CD4-positive, alpha-beta memory T cell (primary cell): ENCODE measurements around the gene PXMP4. TPM values are rescaled to one million over a fixed set of nuclear protein-coding genes. Genes with fewer than 3 reads are reported as not detected.

Experiments
- CTCF ChIA-PET: fragments of 350-600 bp; sonication (Branson Sonifier 250); formaldehyde crosslinking; loops from one replicate; lab custom pipeline; 2021; ENCODE audit warnings: inconsistent platforms; ENCODE audit not compliant: partially characterized antibody; lab: Charles Lee
- POLR2A ChIA-PET: fragments of 350-600 bp; sonication (Branson Sonifier 250); formaldehyde crosslinking; loops from one replicate; lab custom pipeline; 2021; ENCODE audit not compliant: partially characterized antibody; lab: Charles Lee
- DNase-seq, 5 donors: peaks; one replicate each; pipeline versions ENCODE4 v3.0.0 to v3.0.0-alpha.2; 2020 to 2022; ENCODE audit warnings: mixed read lengths in 1 of 5
- H3K27ac ChIP-seq: one replicate; pipeline ENCODE4 v1.7.0; 2013; ENCODE audit warnings: low read depth, low read length
- H3K27me3 ChIP-seq: 2 replicates; pipeline ENCODE4 v1.7.0; 2013; ENCODE audit warnings: mild to moderate bottlenecking, low read length, moderate library complexity; ENCODE audit not compliant: insufficient read depth
- H3K36me3 ChIP-seq: 2 replicates; pipeline ENCODE4 v1.7.0; 2013; ENCODE audit warnings: mild to moderate bottlenecking, low read length, moderate library complexity; ENCODE audit not compliant: insufficient read depth
- H3K4me1 ChIP-seq: 2 replicates; pipeline ENCODE4 v1.7.0; 2013; ENCODE audit warnings: mild to moderate bottlenecking, low read length, moderate library complexity; ENCODE audit not compliant: insufficient read depth
- H3K4me3 ChIP-seq, 2 donors: one replicate each; pipeline ENCODE4 v1.7.0; 2013; ENCODE audit warnings: low read length in 2 of 2, mild to moderate bottlenecking in 1 of 2
- H3K9me3 ChIP-seq, 2 donors: one replicate each; pipeline ENCODE4 v1.7.0; 2013; ENCODE audit warnings: low read length in 2 of 2, control low read depth in 1 of 2; ENCODE audit not compliant: control insufficient read depth in 1 of 2
- H3K27ac Mint-ChIP-seq, 7 donors: one replicate each; pipeline ENCODE4 v1.8.0; 2020 to 2021; ENCODE audit warnings: mixed read lengths in 7 of 7, mild to moderate bottlenecking in 6 of 7, inconsistent platforms in 3 of 7, moderate library complexity in 3 of 7
- H3K27me3 Mint-ChIP-seq, 2 donors: one replicate each; pipeline ENCODE4 v1.8.0; 2020 to 2021; ENCODE audit warnings: mixed read lengths in 2 of 2
- H3K36me3 Mint-ChIP-seq, 2 donors: one replicate each; pipeline ENCODE4 v1.8.0; 2020 to 2021; ENCODE audit warnings: mixed read lengths in 2 of 2, inconsistent platforms in 1 of 2, mild to moderate bottlenecking in 1 of 2
- H3K4me1 Mint-ChIP-seq, 4 donors: one replicate each; pipeline ENCODE4 v1.8.0; 2020 to 2021; ENCODE audit warnings: mixed read lengths in 4 of 4, mild to moderate bottlenecking in 1 of 4
- H3K4me3 Mint-ChIP-seq, 8 donors: one replicate each; pipeline ENCODE4 v1.8.0; 2020 to 2021; ENCODE audit warnings: mixed read lengths in 8 of 8, mild to moderate bottlenecking in 7 of 8, moderate library complexity in 6 of 8, inconsistent platforms in 3 of 8
- H3K9me3 Mint-ChIP-seq, 8 donors: one replicate each; pipeline ENCODE4 v1.8.0; 2020 to 2021; ENCODE audit warnings: mixed read lengths in 8 of 8, mild to moderate bottlenecking in 5 of 8, inconsistent platforms in 3 of 8, moderate library complexity in 1 of 8
- intact Hi-C: fragments of 100-400 bp; cut with micrococcal nuclease; formaldehyde crosslinking; loops from one replicate; pipeline ENCODE4 v1.15.1; 2023
- polyA plus RNA-seq, 2 donors: library from polyadenylated mRNA; unstranded; fragments of 300-500 nt; fragmentation: Illumina TruSeq; gene quantifications; one replicate each; pipeline ENCODE4 v1.2.3, GENCODE V29; 2021
- total RNA-seq, 2 experiments: library from RNA; stranded (reverse); gene quantifications; one replicate each; pipeline ENCODE4 v1.2.3, GENCODE V29; 2021

PXMP4 gene
- total and polyA plus RNA-seq, 4 experiments from 2014 or later, result 6.3 to 16.4 (median 16.0) TPM

GRCh38 chr20:33688938-33689424 lies 31.1 kb downstream of the PXMP4 start:
- Histone ChIP-seq H3K9me3 (no peaks in the 10 kb centered on the region), H3K27me3 (no peaks in the 10 kb centered on the region), H3K4me3 (no peak overlapping the region), H3K27ac (no peak overlapping the region), H3K4me1 (peaks cover 40% of the 10 kb centered on the region), H3K36me3 (no peaks in the 10 kb centered on the region)
- Mint-ChIP-seq H3K4me3 (peak overlapping the region in 3 of 8 donors; percentile 7 to 71 (median 11)), H3K4me1 (peaks cover 22 to 54% (median 39%) of the 10 kb centered on the region in 4 donors), H3K27ac (peak overlapping the region; percentile 6 to 90 (median 79)), H3K36me3 (no peaks in the 10 kb centered on the region), H3K9me3 (no peaks in the 10 kb centered on the region), H3K27me3 (no peaks in the 10 kb centered on the region)
- intact Hi-C loops, result no loop called here
- POLR2A ChIA-PET, result interaction anchor here (0.9 to 4.3 kb wide), 5 partner anchors 10 to 43 kb away, joined by 3 to 21 read pairs (median 8); partner anchors contain the start of gene PXMP4
- no peak for DNase-seq
- CTCF ChIA-PET, result interaction anchor here (2.8 kb wide), 1 partner anchor 21 kb away, joined by 11 read pairs; no protein-coding TSS in a partner anchor

GRCh38 chr20:33687993-33688937 lies 31.8 kb downstream of the PXMP4 start:
- H3K4me3 ChIP-seq, result no peak overlapping the region
- no peaks in the 10 kb centered on the region for H3K36me3 Mint-ChIP-seq
- no peaks in the 10 kb centered on the region for H3K27me3 Mint-ChIP-seq
- H3K9me3 Mint-ChIP-seq, result no peaks in the 10 kb centered on the region
- H3K4me1 ChIP-seq, result peaks cover 40% of the 10 kb centered on the region
- H3K9me3 ChIP-seq, result no peaks in the 10 kb centered on the region
- H3K27ac Mint-ChIP-seq, result peak overlapping the region; percentile 31 to 86 (median 76)
- intact Hi-C loops, result no loop called here
- ChIA-PET CTCF (interaction anchor here (1.4 to 2.1 kb wide), 2 partner anchors 21 to 30 kb away, joined by 4 to 15 read pairs; partner anchors contain the start of gene ACTL10), POLR2A (interaction anchor here (0.9 to 4.3 kb wide), 6 partner anchors 9 to 171 kb away, joined by 3 to 21 read pairs (median 6); partner anchors contain the start of gene PXMP4)
- peaks cover 22 to 54% (median 39%) of the 10 kb centered on the region in 4 donors for H3K4me1 Mint-ChIP-seq
- no peaks in the 10 kb centered on the region for H3K36me3 ChIP-seq
- peak overlapping the region in 2 of 8 donors; percentile 8 to 11 for H3K4me3 Mint-ChIP-seq
- H3K27me3 ChIP-seq, result no peaks in the 10 kb centered on the region
- no peak overlapping the region for H3K27ac ChIP-seq
- no peak for DNase-seq

GRCh38 chr20:33687370-33687915 lies 32.7 kb downstream of the PXMP4 start:
- Mint-ChIP-seq H3K9me3 (no peaks in the 10 kb centered on the region), H3K27me3 (no peaks in the 10 kb centered on the region), H3K27ac (peak overlapping the region in 5 of 7 donors; percentile 74 to 94 (median 86)), H3K36me3 (no peaks in the 10 kb centered on the region), H3K4me3 (peak overlapping the region in 3 of 8 donors; percentile 82 to 89 (median 83)), H3K4me1 (peaks cover 22 to 54% (median 39%) of the 10 kb centered on the region in 4 donors)
- intact Hi-C loops, result no loop called here
- Histone ChIP-seq H3K36me3 (no peaks in the 10 kb centered on the region), H3K27me3 (no peaks in the 10 kb centered on the region), H3K4me1 (peaks cover 40% of the 10 kb centered on the region), H3K9me3 (no peaks in the 10 kb centered on the region), H3K4me3 (no peak overlapping the region), H3K27ac (no peak overlapping the region)
- POLR2A ChIA-PET, result interaction anchor here (0.8 to 4.3 kb wide), 6 partner anchors 8 to 172 kb away, joined by 3 to 15 read pairs (median 6); partner anchors contain the start of genes ACTL10, C20orf144 and PXMP4
- no peak for DNase-seq
- CTCF ChIA-PET, result interaction anchor here (0.9 to 2.1 kb wide), 3 partner anchors 20 to 31 kb away, joined by 3 to 15 read pairs (median 4); partner anchors contain the start of gene ACTL10

- POLR2A ChIA-PET, result interaction anchor here (0.8 to 4.3 kb wide), 6 partner anchors 8 to 172 kb away, joined by 3 to 15 read pairs (median 6); partner anchors contain the start of genes ACTL10, C20orf144 and PXMP4
- peak overlapping the region; percentile 37 for H3K27ac ChIP-seq
- Mint-ChIP-seq H3K27ac (peak overlapping the region; percentile 74 to 94 (median 91)), H3K9me3 (no peaks in the 10 kb centered on the region), H3K36me3 (no peaks in the 10 kb centered on the region), H3K4me3 (peak overlapping the region; percentile 82 to 89 (median 84)), H3K4me1 (peaks cover 22 to 56% (median 39%) of the 10 kb centered on the region in 4 donors), H3K27me3 (no peaks in the 10 kb centered on the region)
- no peak for DNase-seq
- CTCF ChIA-PET, result interaction anchor here (0.9 to 2.1 kb wide), 3 partner anchors 19 to 32 kb away, joined by 3 to 15 read pairs (median 4); partner anchors contain the start of gene ACTL10
- no peaks in the 10 kb centered on the region for H3K27me3 ChIP-seq
- peaks cover 40% of the 10 kb centered on the region for H3K4me1 ChIP-seq
- no peaks in the 10 kb centered on the region for H3K36me3 ChIP-seq
- no peak overlapping the region for H3K4me3 ChIP-seq
- intact Hi-C loops, result loop anchor here (1.0 kb wide), 6 partner anchors 24 to 286 kb away; partner anchors contain the start of genes CDK5RAP1, CHMP4B and PXMP4
- no peaks in the 10 kb centered on the region for H3K9me3 ChIP-seq
These were observed 33.1 kb downstream of the PXMP4 start for GRCh38 chr20:33686984-33687366.

GRCh38 chr20:33686100-33686983 lies 33.8 kb downstream of the PXMP4 start, which contains the start of gene E2F1:
TSS of gene E2F1 (minus strand) at chr20:33686385. CDS start at chr20:33686264, 121 bp downstream.
- DNase-seq, result peak; percentile 91 to 95 (median 93)
- Mint-ChIP-seq H3K27ac (peak within 1 kb of the TSS; percentile 84 to 94 (median 91)), H3K9me3 (no peaks in the 10 kb centered on the region), H3K27me3 (no peaks in the 10 kb centered on the region), H3K4me1 (peaks cover 26 to 62% (median 43%) of the 10 kb centered on the region in 4 donors), H3K4me3 (peak within 1 kb of the TSS; percentile 82 to 89 (median 86)), H3K36me3 (no peaks in the 10 kb centered on the region)
- Histone ChIP-seq H3K4me1 (peaks cover 40% of the 10 kb centered on the region), H3K27ac (peak within 1 kb of the TSS; percentile 54), H3K4me3 (peak within 1 kb of the TSS in 1 of 2 donors; percentile 38), H3K9me3 (no peaks in the 10 kb centered on the region), H3K27me3 (no peaks in the 10 kb centered on the region), H3K36me3 (no peaks in the 10 kb centered on the region)
- POLR2A ChIA-PET, result interaction anchor here (0.8 to 4.3 kb wide), 9 partner anchors 7 to 173 kb away, joined by 3 to 15 read pairs (median 6); partner anchors contain the start of genes ACTL10, C20orf144, PXMP4 and ZNF341
- CTCF ChIA-PET, result interaction anchor here (0.9 to 2.1 kb wide), 4 partner anchors 19 to 126 kb away, joined by 3 to 15 read pairs (median 4); partner anchors contain the start of gene ACTL10
- intact Hi-C loops, result loop anchor here (1.0 kb wide), 6 partner anchors 23 to 285 kb away; partner anchors contain the start of genes CDK5RAP1, CHMP4B and PXMP4
